ENCODE results near the gene FOXP1.
"Not testable (repeated sequence)": the region's sequence is repeated elsewhere in the genome, so short reads cannot be mapped to it uniquely, and the experiment has no call there.

FOXP1 gene

GRCh38 chr3:70988111-70988510 is 595.4 kb downstream of the FOXP1 start:
- peaks cover 74% of the 10 kb centered on the region for H3K36me3 Mint-ChIP-seq
- no peak for ATAC-seq

GRCh38 chr3:70985572-70985971 is 598.0 kb downstream of the FOXP1 start:
- Mint-ChIP-seq H3K27me3 (no peaks in the 10 kb centered on the region), H3K36me3 (peaks cover 73% of the 10 kb centered on the region), H3K27ac (no peak overlapping the region), H3K4me3 (no peak overlapping the region), H3K4me1 (peaks cover 31% of the 10 kb centered on the region), H3K9me3 (no peaks in the 10 kb centered on the region)
- ATAC-seq: no peak

More at GRCh38 chr3:70988111-70988510, 595.4 kb downstream of the FOXP1 start:
- H3K27ac Mint-ChIP-seq: no peak overlapping the region
- H3K9me3 Mint-ChIP-seq: no peaks in the 10 kb centered on the region
- H3K4me1 Mint-ChIP-seq: peaks cover 27% of the 10 kb centered on the region
- no peak overlapping the region for H3K4me3 Mint-ChIP-seq
- no peaks in the 10 kb centered on the region for H3K27me3 Mint-ChIP-seq

GRCh38 chr3:70984776-70985482 is 598.6 kb downstream of the FOXP1 start:
- no peak overlapping the region for H3K4me3 Mint-ChIP-seq
- no peak overlapping the region for H3K27ac Mint-ChIP-seq
- peaks cover 73% of the 10 kb centered on the region for H3K36me3 Mint-ChIP-seq
- H3K9me3 Mint-ChIP-seq: no peaks in the 10 kb centered on the region
- ATAC-seq: no peak
- H3K4me1 Mint-ChIP-seq: peaks cover 31% of the 10 kb centered on the region
- H3K27me3 Mint-ChIP-seq: no peaks in the 10 kb centered on the region

GRCh38 chr3:70982700-70983140 is 600.8 kb downstream of the FOXP1 start:
- ATAC-seq: peak; percentile 58
- no peaks in the 10 kb centered on the region for H3K27me3 Mint-ChIP-seq
- H3K36me3 Mint-ChIP-seq: peaks cover 78% of the 10 kb centered on the region
- peaks cover 38% of the 10 kb centered on the region for H3K4me1 Mint-ChIP-seq
- peak overlapping the region; percentile 84 for H3K27ac Mint-ChIP-seq
- H3K4me3 Mint-ChIP-seq: no peak overlapping the region
- no peaks in the 10 kb centered on the region for H3K9me3 Mint-ChIP-seq

GRCh38 chr3:70982284-70982683 is 601.2 kb downstream of the FOXP1 start:
- no peak for ATAC-seq
- no peaks in the 10 kb centered on the region for H3K27me3 Mint-ChIP-seq
- H3K4me3 Mint-ChIP-seq: no peak overlapping the region
- H3K36me3 Mint-ChIP-seq: peaks cover 77% of the 10 kb centered on the region
- H3K27ac Mint-ChIP-seq: peak overlapping the region; percentile 84
- peaks cover 38% of the 10 kb centered on the region for H3K4me1 Mint-ChIP-seq
- no peaks in the 10 kb centered on the region for H3K9me3 Mint-ChIP-seq

GRCh38 chr3:70981231-70981880 is 602.2 kb downstream of the FOXP1 start:
- H3K4me3 Mint-ChIP-seq: no peak overlapping the region

GRCh38 chr3:70980646-70981170 is 602.8 kb downstream of the FOXP1 start:
- Mint-ChIP-seq H3K4me1 (peaks cover 38% of the 10 kb centered on the region), H3K27me3 (no peaks in the 10 kb centered on the region), H3K27ac (peak overlapping the region; percentile 84), H3K4me3 (no peak overlapping the region), H3K9me3 (no peaks in the 10 kb centered on the region), H3K36me3 (peaks cover 74% of the 10 kb centered on the region)
- peak; percentile 66 for ATAC-seq

More at GRCh38 chr3:70981231-70981880, 602.2 kb downstream of the FOXP1 start:
- no peaks in the 10 kb centered on the region for H3K27me3 Mint-ChIP-seq
- H3K9me3 Mint-ChIP-seq: no peaks in the 10 kb centered on the region
- H3K4me1 Mint-ChIP-seq: peaks cover 38% of the 10 kb centered on the region
- ATAC-seq: no peak
- peaks cover 74% of the 10 kb centered on the region for H3K36me3 Mint-ChIP-seq
- H3K27ac Mint-ChIP-seq: peak overlapping the region; percentile 84

- no peak overlapping the region for H3K4me3 Mint-ChIP-seq
- peaks cover 38% of the 10 kb centered on the region for H3K4me1 Mint-ChIP-seq
- ATAC-seq: no peak
- H3K9me3 Mint-ChIP-seq: no peaks in the 10 kb centered on the region
- peaks cover 77% of the 10 kb centered on the region for H3K36me3 Mint-ChIP-seq
- no peaks in the 10 kb centered on the region for H3K27me3 Mint-ChIP-seq
- H3K27ac Mint-ChIP-seq: peak overlapping the region; percentile 84
Observed at GRCh38 chr3:70979983-70980645, 603.4 kb downstream of the FOXP1 start.

GRCh38 chr3:70977712-70978111 is 605.8 kb downstream of the FOXP1 start:
- H3K4me1 Mint-ChIP-seq: peaks cover 46% of the 10 kb centered on the region
- no peak overlapping the region for H3K27ac Mint-ChIP-seq
- no peaks in the 10 kb centered on the region for H3K27me3 Mint-ChIP-seq
- no peak overlapping the region for H3K4me3 Mint-ChIP-seq
- ATAC-seq: no peak
- no peaks in the 10 kb centered on the region for H3K9me3 Mint-ChIP-seq
- peaks cover 72% of the 10 kb centered on the region for H3K36me3 Mint-ChIP-seq

- not testable (repeated sequence) for ATAC-seq, H3K27ac Mint-ChIP-seq, H3K27me3 Mint-ChIP-seq, H3K9me3 Mint-ChIP-seq, H3K4me3 Mint-ChIP-seq
- H3K36me3 Mint-ChIP-seq: peaks cover 72% of the 10 kb centered on the region
- H3K4me1 Mint-ChIP-seq: peaks cover 37% of the 10 kb centered on the region
Observed at GRCh38 chr3:70975981-70976380, 607.5 kb downstream of the FOXP1 start.

- Mint-ChIP-seq H3K9me3 (no peaks in the 10 kb centered on the region), H3K4me3 (no peak overlapping the region), H3K27ac (peak overlapping the region; percentile 62), H3K27me3 (no peaks in the 10 kb centered on the region), H3K36me3 (peaks cover 68% of the 10 kb centered on the region), H3K4me1 (peaks cover 25% of the 10 kb centered on the region)
- no peak for ATAC-seq
Observed at GRCh38 chr3:70974747-70975146, 608.8 kb downstream of the FOXP1 start.

- Mint-ChIP-seq H3K36me3 (peaks cover 66% of the 10 kb centered on the region), H3K9me3 (no peaks in the 10 kb centered on the region), H3K4me3 (no peak overlapping the region), H3K27ac (peak overlapping the region; percentile 62), H3K27me3 (no peaks in the 10 kb centered on the region), H3K4me1 (peaks cover 20% of the 10 kb centered on the region)
- ATAC-seq: no peak
Observed at GRCh38 chr3:70973558-70973957, 610.0 kb downstream of the FOXP1 start.

GRCh38 chr3:70972855-70973254 is 610.7 kb downstream of the FOXP1 start:
- ATAC-seq: peak; percentile 63
- Mint-ChIP-seq H3K27ac (peak overlapping the region; percentile 62), H3K4me1 (peaks cover 20% of the 10 kb centered on the region), H3K36me3 (peaks cover 64% of the 10 kb centered on the region), H3K27me3 (no peaks in the 10 kb centered on the region), H3K9me3 (no peaks in the 10 kb centered on the region), H3K4me3 (no peak overlapping the region)

GRCh38 chr3:70970952-70971351 is 612.6 kb downstream of the FOXP1 start:
- H3K36me3 Mint-ChIP-seq: peaks cover 53% of the 10 kb centered on the region
- no peaks in the 10 kb centered on the region for H3K9me3 Mint-ChIP-seq
- no peaks in the 10 kb centered on the region for H3K27me3 Mint-ChIP-seq
- no peak for ATAC-seq
- H3K4me1 Mint-ChIP-seq: peaks cover 20% of the 10 kb centered on the region
- no peak overlapping the region for H3K4me3 Mint-ChIP-seq
- no peak overlapping the region for H3K27ac Mint-ChIP-seq

- Mint-ChIP-seq H3K27ac (no peak overlapping the region), H3K4me1 (peaks cover 20% of the 10 kb centered on the region), H3K9me3 (no peaks in the 10 kb centered on the region), H3K36me3 (peaks cover 53% of the 10 kb centered on the region), H3K4me3 (no peak overlapping the region), H3K27me3 (no peaks in the 10 kb centered on the region)
- ATAC-seq: no peak
Observed at GRCh38 chr3:70970171-70970570, 613.4 kb downstream of the FOXP1 start.

Measured in stimulated activated memory B cell treated with anti-CD40 and anti-IgM and Interleukin-4, amounts not matched to agents 10 μg/mL and 1 μg/mL and 100 μg/mL, for 72 hours (primary cell).